ENCODE measurements around the gene GPX8. TPM values are rescaled to one million over a fixed set of nuclear protein-coding genes. Genes with fewer than 3 reads are reported as not detected.

The GPX8 gene, protein sequence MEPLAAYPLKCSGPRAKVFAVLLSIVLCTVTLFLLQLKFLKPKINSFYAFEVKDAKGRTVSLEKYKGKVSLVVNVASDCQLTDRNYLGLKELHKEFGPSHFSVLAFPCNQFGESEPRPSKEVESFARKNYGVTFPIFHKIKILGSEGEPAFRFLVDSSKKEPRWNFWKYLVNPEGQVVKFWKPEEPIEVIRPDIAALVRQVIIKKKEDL
- polyA plus RNA-seq (2013, experiment 1 of 2): 76.3 TPM
- 75.8 TPM for polyA plus RNA-seq (2013, experiment 2 of 2)

DNA sequence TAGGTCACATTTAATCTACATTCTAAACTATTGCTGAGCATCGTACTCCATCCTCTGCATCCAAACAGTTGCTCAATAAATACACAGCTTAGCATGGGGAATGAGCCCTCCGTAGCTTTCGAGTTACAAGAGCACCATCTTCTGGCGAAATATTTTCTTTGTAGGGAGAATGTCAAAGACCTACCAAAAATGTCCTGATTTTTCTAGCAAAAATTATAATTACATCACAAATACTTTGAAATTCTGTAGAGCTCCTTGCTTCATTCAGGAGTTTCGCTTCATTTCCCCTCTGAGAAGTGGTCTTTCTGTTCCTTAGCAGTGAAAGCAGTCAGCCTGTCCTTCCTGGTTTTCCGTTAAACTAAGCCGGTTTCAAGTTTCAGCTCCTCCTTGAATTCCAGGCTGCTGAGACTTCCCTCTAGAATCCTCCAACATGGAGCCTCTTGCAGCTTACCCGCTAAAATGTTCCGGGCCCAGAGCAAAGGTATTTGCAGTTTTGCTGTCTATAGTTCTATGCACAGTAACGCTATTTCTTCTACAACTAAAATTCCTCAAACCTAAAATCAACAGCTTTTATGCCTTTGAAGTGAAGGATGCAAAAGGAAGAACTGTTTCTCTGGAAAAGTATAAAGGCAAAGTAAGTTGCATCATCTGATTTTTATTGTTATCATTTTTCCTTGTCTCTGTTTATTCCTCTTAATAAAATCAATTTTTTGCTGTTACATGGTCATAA is at the start of gene GPX8:
TSS of gene GPX8 (plus strand) at position 409 of the 730 bp plus-strand sequence. CDS start at position 431, 22 bp downstream.
- Histone ChIP-seq H3K36me3 (ENCODE audit: control insufficient read depth, insufficient read depth, low read length) (no peaks in the 10 kb centered on the region), H3K4me3 (ENCODE audit: low read length) (peak within 1 kb of the TSS; percentile 75), H3K9ac (ENCODE audit: low read length) (peak within 1 kb of the TSS; percentile 80), H2BK5ac (ENCODE audit: low read length) (no peak within 1 kb of the TSS), H3K79me1 (ENCODE audit: low read length) (peaks cover 3% of the 10 kb centered on the region), H2AK5ac (ENCODE audit: low read length) (no peak within 1 kb of the TSS), H2BK120ac (ENCODE audit: low read depth, low read length) (no peak within 1 kb of the TSS), H3K4ac (ENCODE audit: low read depth, low read length) (no peak within 1 kb of the TSS), H3K27ac (ENCODE audit: low read depth, low read length) (no peak within 1 kb of the TSS), H3K4me2 (ENCODE audit: low read length) (peak within 1 kb of the TSS; percentile 20), H3K79me2 (ENCODE audit: control insufficient read depth, insufficient read depth, low read length) (peaks cover 2% of the 10 kb centered on the region), H3K56ac (ENCODE audit: low read length) (peak within 1 kb of the TSS; percentile 77), H3K27me3 (ENCODE audit: insufficient read depth, low read length, poor library complexity) (no peaks in the 10 kb centered on the region), H3K23ac (ENCODE audit: low read length) (no peak within 1 kb of the TSS), H3K4me1 (ENCODE audit: control insufficient read depth, low read depth, low read length) (no peaks in the 10 kb centered on the region), H4K5ac (ENCODE audit: low read length) (no peak within 1 kb of the TSS), H4K8ac (ENCODE audit: low read depth, low read length) (no peak within 1 kb of the TSS), H2BK15ac (replicated peaks; ENCODE audit: low read depth) (peak within 1 kb of the TSS; percentile 78), H3K18ac (ENCODE audit: low read length) (peak within 1 kb of the TSS; percentile 80)
- peak; percentile 94 for DNase-seq
- no CpG with 5 or more reads among the region's 10 CpGs for WGBS (ENCODE audit: extremely low coverage, insufficient coverage, low lambda C conversion rate)

DNA sequence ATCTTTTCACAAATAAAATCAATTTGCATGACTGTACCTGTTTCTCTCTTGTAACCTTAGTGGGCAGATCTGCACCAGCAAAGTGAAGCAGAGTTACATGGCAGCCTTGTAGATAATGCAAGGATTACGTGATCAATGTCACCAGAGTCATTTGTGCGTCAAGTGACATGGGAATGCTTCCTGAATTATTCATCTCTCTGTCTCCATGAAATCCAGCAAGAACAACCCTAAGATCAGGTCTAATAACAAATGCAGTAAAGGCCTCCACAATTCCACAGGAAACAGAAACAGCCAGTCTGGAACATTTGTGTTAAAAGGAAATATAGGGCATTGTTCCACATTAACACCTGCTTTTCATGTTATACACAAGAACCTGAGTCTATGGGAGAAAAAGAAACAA is 49.8 kb upstream of the GPX8 start:
- DNase-seq: no peak

DNA sequence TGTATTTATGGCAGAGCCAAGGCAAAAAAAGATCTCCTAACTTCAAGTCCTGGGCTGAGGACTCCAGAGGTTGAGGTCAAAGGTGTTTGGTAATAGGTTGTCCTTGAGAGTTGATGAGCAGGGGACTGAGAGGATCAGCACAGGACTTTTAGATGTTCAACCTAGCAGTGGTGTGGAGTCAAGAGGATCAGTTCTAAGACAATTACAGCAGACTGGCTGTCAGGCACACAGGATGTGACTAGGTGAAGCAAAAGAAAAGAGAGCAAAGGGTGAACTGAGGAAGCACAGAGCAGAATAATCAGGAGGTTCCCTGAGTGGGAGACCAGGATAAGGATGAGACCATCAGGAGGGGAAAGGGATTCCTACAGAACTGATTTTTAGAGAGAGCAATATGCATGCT is 46.6 kb upstream of the GPX8 start:
- H3K36me3 ChIP-seq (ENCODE audit: control insufficient read depth, insufficient read depth, low read length): no peaks in the 10 kb centered on the region
- no peak overlapping the region for H3K27ac ChIP-seq (ENCODE audit: low read depth, low read length)
- H3K4ac ChIP-seq (ENCODE audit: low read depth, low read length): no peak overlapping the region
- no peak overlapping the region for H3K56ac ChIP-seq (ENCODE audit: low read length)
- H2BK120ac ChIP-seq (ENCODE audit: low read depth, low read length): no peak overlapping the region
- no peak for DNase-seq
- H3K27me3 ChIP-seq (ENCODE audit: insufficient read depth, low read length, poor library complexity): no peaks in the 10 kb centered on the region
- H2BK15ac ChIP-seq (replicated peaks; ENCODE audit: low read depth): no peak overlapping the region
- no peaks in the 10 kb centered on the region for H3K79me1 ChIP-seq (ENCODE audit: low read length)
- no peak overlapping the region for H3K4me2 ChIP-seq (ENCODE audit: low read length)
- no peaks in the 10 kb centered on the region for H3K79me2 ChIP-seq (ENCODE audit: control insufficient read depth, insufficient read depth, low read length)
- H3K23ac ChIP-seq (ENCODE audit: low read length): no peak overlapping the region
- no peak overlapping the region for H3K9ac ChIP-seq (ENCODE audit: low read length)
- no peak overlapping the region for H3K4me3 ChIP-seq (ENCODE audit: low read length)
- no peak overlapping the region for H2BK5ac ChIP-seq (ENCODE audit: low read length)
- H4K8ac ChIP-seq (ENCODE audit: low read depth, low read length): no peak overlapping the region
- no peak overlapping the region for H2AK5ac ChIP-seq (ENCODE audit: low read length)
- H3K18ac ChIP-seq (ENCODE audit: low read length): no peak overlapping the region
- no peaks in the 10 kb centered on the region for H3K4me1 ChIP-seq (ENCODE audit: control insufficient read depth, low read depth, low read length)
- H4K5ac ChIP-seq (ENCODE audit: low read length): no peak overlapping the region

More for the DNA sequence above, 49.8 kb upstream of the GPX8 start:
- Histone ChIP-seq H3K56ac (ENCODE audit: low read length) (no peak overlapping the region), H4K8ac (ENCODE audit: low read depth, low read length) (no peak overlapping the region), H3K27ac (ENCODE audit: low read depth, low read length) (no peak overlapping the region), H3K36me3 (ENCODE audit: control insufficient read depth, insufficient read depth, low read length) (no peaks in the 10 kb centered on the region), H4K5ac (ENCODE audit: low read length) (no peak overlapping the region), H3K9ac (ENCODE audit: low read length) (no peak overlapping the region), H3K23ac (ENCODE audit: low read length) (no peak overlapping the region), H2BK15ac (replicated peaks; ENCODE audit: low read depth) (no peak overlapping the region), H3K4me1 (ENCODE audit: control insufficient read depth, low read depth, low read length) (no peaks in the 10 kb centered on the region), H3K79me2 (ENCODE audit: control insufficient read depth, insufficient read depth, low read length) (no peaks in the 10 kb centered on the region), H3K18ac (ENCODE audit: low read length) (no peak overlapping the region), H3K4me3 (ENCODE audit: low read length) (no peak overlapping the region), H2BK120ac (ENCODE audit: low read depth, low read length) (no peak overlapping the region), H3K79me1 (ENCODE audit: low read length) (no peaks in the 10 kb centered on the region), H3K27me3 (ENCODE audit: insufficient read depth, low read length, poor library complexity) (no peaks in the 10 kb centered on the region), H2BK5ac (ENCODE audit: low read length) (no peak overlapping the region), H3K4me2 (ENCODE audit: low read length) (no peak overlapping the region), H3K4ac (ENCODE audit: low read depth, low read length) (no peak overlapping the region), H2AK5ac (ENCODE audit: low read length) (no peak overlapping the region)
- no CpG with 5 or more reads among the region's 2 CpGs for WGBS (ENCODE audit: extremely low coverage, insufficient coverage, low lambda C conversion rate)

DNA sequence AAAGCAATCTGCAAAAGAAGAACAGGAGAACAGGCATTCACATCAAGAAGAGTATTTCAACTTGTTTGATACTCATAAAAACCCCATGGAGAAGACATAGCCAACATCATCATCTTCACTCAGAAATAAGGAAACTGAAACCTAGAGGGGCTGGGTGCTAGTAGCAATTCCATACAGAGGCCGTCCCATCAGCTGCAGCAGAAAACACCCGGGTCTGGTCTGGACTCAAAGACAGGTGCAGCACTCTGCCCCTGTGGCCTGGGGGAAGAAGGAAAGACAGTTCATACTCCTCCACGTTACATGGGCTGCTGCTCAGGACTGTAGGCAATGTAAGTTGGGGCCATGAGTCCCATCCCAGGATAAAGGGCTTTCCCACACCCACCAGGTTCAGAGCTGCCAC is 45.9 kb upstream of the GPX8 start:
- DNase-seq: no peak
- Histone ChIP-seq H2AK5ac (ENCODE audit: low read length) (no peak overlapping the region), H3K4me1 (ENCODE audit: control insufficient read depth, low read depth, low read length) (no peaks in the 10 kb centered on the region), H3K27me3 (ENCODE audit: insufficient read depth, low read length, poor library complexity) (no peaks in the 10 kb centered on the region), H3K18ac (ENCODE audit: low read length) (no peak overlapping the region), H2BK15ac (replicated peaks; ENCODE audit: low read depth) (no peak overlapping the region), H3K4me2 (ENCODE audit: low read length) (no peak overlapping the region), H3K9ac (ENCODE audit: low read length) (no peak overlapping the region), H4K5ac (ENCODE audit: low read length) (no peak overlapping the region), H4K8ac (ENCODE audit: low read depth, low read length) (no peak overlapping the region), H3K56ac (ENCODE audit: low read length) (no peak overlapping the region), H2BK5ac (ENCODE audit: low read length) (no peak overlapping the region), H3K79me1 (ENCODE audit: low read length) (no peaks in the 10 kb centered on the region), H3K36me3 (ENCODE audit: control insufficient read depth, insufficient read depth, low read length) (no peaks in the 10 kb centered on the region), H3K23ac (ENCODE audit: low read length) (no peak overlapping the region), H3K79me2 (ENCODE audit: control insufficient read depth, insufficient read depth, low read length) (no peaks in the 10 kb centered on the region), H3K4me3 (ENCODE audit: low read length) (no peak overlapping the region), H3K4ac (ENCODE audit: low read depth, low read length) (no peak overlapping the region), H2BK120ac (ENCODE audit: low read depth, low read length) (no peak overlapping the region), H3K27ac (ENCODE audit: low read depth, low read length) (no peak overlapping the region)
- no CpG with 5 or more reads among the region's 3 CpGs for WGBS (ENCODE audit: extremely low coverage, insufficient coverage, low lambda C conversion rate)

DNA sequence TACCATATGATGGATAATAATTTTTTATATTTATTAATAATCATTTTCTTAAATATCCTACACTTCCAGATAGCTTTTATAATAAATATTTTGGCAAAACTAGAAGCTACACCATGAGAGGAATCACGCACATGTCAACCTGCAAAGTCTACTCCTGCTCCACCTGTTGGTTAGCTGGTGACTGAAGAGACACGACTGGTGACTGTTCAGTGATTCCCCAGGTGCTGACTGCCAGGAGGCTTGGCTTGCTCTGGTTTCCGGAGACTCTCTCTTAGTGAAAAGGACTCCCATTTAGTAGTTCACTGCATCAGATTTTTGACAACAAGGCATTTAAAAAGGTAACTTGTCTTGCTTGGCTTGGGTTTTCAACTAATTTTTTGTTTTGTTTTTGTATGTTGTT is 36.6 kb upstream of the GPX8 start:
- no peaks in the 10 kb centered on the region for H3K27me3 ChIP-seq (ENCODE audit: insufficient read depth, low read length, poor library complexity)
- no peak overlapping the region for H4K8ac ChIP-seq (ENCODE audit: low read depth, low read length)
- H4K5ac ChIP-seq (ENCODE audit: low read length): no peak overlapping the region
- no peak overlapping the region for H3K56ac ChIP-seq (ENCODE audit: low read length)
- H2AK5ac ChIP-seq (ENCODE audit: low read length): no peak overlapping the region
- H3K4ac ChIP-seq (ENCODE audit: low read depth, low read length): no peak overlapping the region
- H3K18ac ChIP-seq (ENCODE audit: low read length): no peak overlapping the region
- no peaks in the 10 kb centered on the region for H3K79me1 ChIP-seq (ENCODE audit: low read length)
- no CpG with 5 or more reads among the region's 3 CpGs for WGBS (ENCODE audit: extremely low coverage, insufficient coverage, low lambda C conversion rate)
- no peak overlapping the region for H3K27ac ChIP-seq (ENCODE audit: low read depth, low read length)
- H2BK5ac ChIP-seq (ENCODE audit: low read length): no peak overlapping the region
- no peaks in the 10 kb centered on the region for H3K79me2 ChIP-seq (ENCODE audit: control insufficient read depth, insufficient read depth, low read length)
- no peak overlapping the region for H2BK120ac ChIP-seq (ENCODE audit: low read depth, low read length)
- H3K9ac ChIP-seq (ENCODE audit: low read length): no peak overlapping the region
- no peaks in the 10 kb centered on the region for H3K4me1 ChIP-seq (ENCODE audit: control insufficient read depth, low read depth, low read length)
- no peak overlapping the region for H3K23ac ChIP-seq (ENCODE audit: low read length)
- no peaks in the 10 kb centered on the region for H3K36me3 ChIP-seq (ENCODE audit: control insufficient read depth, insufficient read depth, low read length)
- DNase-seq: peak; percentile 9
- H2BK15ac ChIP-seq (replicated peaks; ENCODE audit: low read depth): no peak overlapping the region
- no peak overlapping the region for H3K4me2 ChIP-seq (ENCODE audit: low read length)
- H3K4me3 ChIP-seq (ENCODE audit: low read length): no peak overlapping the region
